NT2/D1 (cell line): ENCODE measurements around the gene PHRF1.

Source experiments
- DNase-seq: peaks from one replicate; pipeline ENCODE4 v3.0.0-alpha.2; 2011; ENCODE audit warnings: low read depth, low spot score
- H3K27me3 ChIP-seq: 2 replicates; pipeline ENCODE4 v1.6.0; 2011; ENCODE audit warnings: mild to moderate bottlenecking; ENCODE audit not compliant: insufficient read length, insufficient read depth
- H3K36me3 ChIP-seq: 2 replicates; pipeline ENCODE4 v1.6.1; 2011; ENCODE audit warnings: mild to moderate bottlenecking, low read length, mixed read lengths; ENCODE audit not compliant: insufficient read depth, insufficient read length
- H3K4me1 ChIP-seq: 2 replicates; pipeline ENCODE4 v1.5.1; 2011; ENCODE audit not compliant: insufficient read depth, insufficient read length
- H3K4me3 ChIP-seq: 2 replicates; pipeline ENCODE4 v1.5.1; 2011; ENCODE audit warnings: low read depth; ENCODE audit not compliant: insufficient read length
- H3K9ac ChIP-seq: 2 replicates; pipeline ENCODE4 v1.6.0; 2011; ENCODE audit warnings: low read depth; ENCODE audit not compliant: insufficient read length
- H3K9me3 ChIP-seq: 2 replicates; pipeline ENCODE4 v1.5.1; 2011; ENCODE audit warnings: mild to moderate bottlenecking, low read length; ENCODE audit not compliant: insufficient read depth
- SUZ12 ChIP-seq: IDR thresholded peaks from 2 replicates; pipeline ENCODE4 v1.6.1; 2011; ENCODE audit not compliant: insufficient read length, insufficient read depth; ENCODE audit errors: extremely low read depth
- YY1 ChIP-seq: IDR thresholded peaks from 2 replicates; pipeline ENCODE4 v1.6.1; 2011; ENCODE audit not compliant: insufficient read length, insufficient read depth
- ZNF274 ChIP-seq: IDR thresholded peaks from 2 replicates; pipeline ENCODE4 v1.6.1; 2011; ENCODE audit warnings: mild to moderate bottlenecking, low read depth, low read length

PHRF1 gene

DNA sequence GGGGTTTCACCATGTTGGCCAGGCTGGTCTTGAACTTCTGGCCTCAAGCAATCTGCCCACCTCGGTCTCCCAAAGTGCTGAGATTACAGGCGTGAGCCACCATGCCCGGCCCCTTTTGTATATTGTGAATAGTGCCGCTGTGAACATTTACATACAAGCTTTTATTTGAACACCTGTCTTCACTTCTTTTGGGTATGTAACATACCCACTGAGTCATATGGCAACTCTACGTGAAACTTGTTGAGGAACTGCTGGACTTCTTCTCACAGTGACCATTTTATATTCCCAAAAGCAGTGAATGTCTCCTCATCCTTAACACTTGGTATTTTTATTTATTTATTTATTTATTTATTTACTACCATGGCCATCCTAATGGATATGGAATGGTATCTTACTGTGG is 54.6 kb downstream of the PHRF1 start:
- H3K36me3 ChIP-seq: peaks cover 21% of the 10 kb centered on the region
- H3K4me3 ChIP-seq: no peak overlapping the region
- no peak for DNase-seq
- H3K4me1 ChIP-seq: peaks cover 2% of the 10 kb centered on the region
- no peak for TF ChIP-seq YY1
- TF ChIP-seq SUZ12: no peak
- no peak for TF ChIP-seq ZNF274
- no peaks in the 10 kb centered on the region for H3K27me3 ChIP-seq
- H3K9me3 ChIP-seq: no peaks in the 10 kb centered on the region
- no peak overlapping the region for H3K9ac ChIP-seq

DNA sequence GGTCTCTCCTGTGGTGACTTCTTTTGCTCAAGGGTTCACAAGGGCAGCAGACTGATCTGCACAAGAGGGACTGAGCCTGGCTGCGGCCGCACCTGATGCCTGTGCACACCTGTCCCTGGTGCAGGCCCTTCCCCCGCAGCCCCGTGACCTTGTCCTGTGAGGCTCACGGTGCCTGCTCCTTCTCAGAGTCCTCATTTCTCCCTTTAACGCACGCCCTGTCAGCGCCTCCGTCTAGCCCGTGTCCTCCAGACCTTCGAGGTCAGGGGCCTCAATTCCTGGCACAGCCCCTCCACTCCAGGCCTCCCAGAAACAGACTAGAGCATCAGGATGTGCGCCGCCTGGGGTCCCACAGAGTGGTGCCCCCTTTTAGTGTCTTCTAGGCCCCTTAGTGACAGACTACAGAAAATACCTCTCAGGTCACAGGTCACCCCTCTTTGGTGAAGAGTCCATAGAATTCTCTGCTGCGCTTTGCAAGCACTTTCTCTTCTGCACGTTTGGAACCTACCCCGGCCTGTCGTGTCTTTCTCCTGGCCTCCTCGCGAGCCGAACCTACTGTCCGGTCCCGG is 59.8 kb downstream of the PHRF1 start:
- Histone ChIP-seq H3K36me3 (peaks cover 30% of the 10 kb centered on the region), H3K9ac (no peak overlapping the region), H3K9me3 (no peaks in the 10 kb centered on the region), H3K4me3 (no peak overlapping the region), H3K27me3 (no peaks in the 10 kb centered on the region), H3K4me1 (peaks cover 31% of the 10 kb centered on the region)
- DNase-seq: no peak
- TF ChIP-seq SUZ12 (no peak), YY1 (no peak), ZNF274 (no peak)

DNA sequence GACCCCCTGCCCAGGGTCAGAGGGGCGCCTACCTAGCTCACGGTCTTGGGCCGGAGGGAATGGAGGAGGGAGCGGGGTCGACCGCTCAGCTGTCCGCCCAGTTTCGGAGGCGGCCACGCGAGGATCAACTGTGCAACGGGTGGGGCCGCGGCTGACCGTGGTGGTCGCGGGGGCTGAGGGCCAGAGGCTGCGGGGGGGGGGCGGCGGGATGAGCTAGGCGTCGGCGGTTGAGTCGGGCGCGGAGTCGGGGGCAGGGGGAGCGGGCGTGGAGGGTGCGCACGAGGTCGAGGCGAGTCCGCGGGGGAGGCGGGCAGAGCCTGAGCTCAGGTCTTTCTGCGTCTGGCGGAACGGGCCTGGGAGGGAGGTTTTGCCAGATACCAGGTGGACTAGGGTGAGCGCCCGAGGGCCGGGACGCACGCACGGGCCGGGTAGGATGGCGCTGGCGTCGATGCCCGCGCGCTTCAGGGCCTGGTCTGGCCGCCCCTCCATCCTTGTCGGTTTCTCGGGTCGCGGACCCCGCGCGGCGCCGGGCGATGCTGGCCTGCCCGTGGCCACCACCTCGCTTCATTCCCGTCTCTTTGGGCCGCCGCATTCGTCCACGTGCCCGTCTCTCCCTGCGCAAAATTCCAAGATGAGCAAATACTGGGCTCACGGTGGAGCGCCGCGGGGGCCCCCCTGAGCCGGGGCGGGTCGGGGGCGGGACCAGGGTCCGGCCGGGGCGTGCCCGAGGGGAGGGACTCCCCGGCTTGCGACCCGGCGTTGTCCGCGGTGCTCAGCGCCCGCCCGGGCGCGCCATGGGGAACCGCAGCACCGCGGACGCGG is 60.5 kb downstream of the PHRF1 start, which contains the start of gene DRD4:
Gene DRD4, plus strand, starts transcription at position 759 of the 822 bp plus-strand sequence. Its CDS starts 36 bp downstream, at position 795.
- Histone ChIP-seq H3K27me3 (no peaks in the 10 kb centered on the region), H3K9me3 (no peaks in the 10 kb centered on the region), H3K36me3 (peaks cover 37% of the 10 kb centered on the region), H3K4me1 (peaks cover 33% of the 10 kb centered on the region), H3K4me3 (no peak within 1 kb of the TSS), H3K9ac (peak within 1 kb of the TSS; percentile 32)
- DNase-seq: no peak
- TF ChIP-seq ZNF274 (no peak), SUZ12 (no peak), YY1 (no peak)

DNA sequence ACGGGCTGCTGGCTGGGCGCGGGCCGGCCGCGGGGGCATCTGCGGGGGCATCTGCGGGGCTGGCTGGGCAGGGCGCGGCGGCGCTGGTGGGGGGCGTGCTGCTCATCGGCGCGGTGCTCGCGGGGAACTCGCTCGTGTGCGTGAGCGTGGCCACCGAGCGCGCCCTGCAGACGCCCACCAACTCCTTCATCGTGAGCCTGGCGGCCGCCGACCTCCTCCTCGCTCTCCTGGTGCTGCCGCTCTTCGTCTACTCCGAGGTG is 61.0 kb downstream of the PHRF1 start:
- Histone ChIP-seq H3K4me1 (peaks cover 38% of the 10 kb centered on the region), H3K4me3 (no peak overlapping the region), H3K9ac (no peak overlapping the region), H3K36me3 (peaks cover 41% of the 10 kb centered on the region), H3K9me3 (no peaks in the 10 kb centered on the region), H3K27me3 (no peaks in the 10 kb centered on the region)
- DNase-seq: no peak
- TF ChIP-seq YY1: no peak
- TF ChIP-seq SUZ12: no peak
- no peak for TF ChIP-seq ZNF274

DNA sequence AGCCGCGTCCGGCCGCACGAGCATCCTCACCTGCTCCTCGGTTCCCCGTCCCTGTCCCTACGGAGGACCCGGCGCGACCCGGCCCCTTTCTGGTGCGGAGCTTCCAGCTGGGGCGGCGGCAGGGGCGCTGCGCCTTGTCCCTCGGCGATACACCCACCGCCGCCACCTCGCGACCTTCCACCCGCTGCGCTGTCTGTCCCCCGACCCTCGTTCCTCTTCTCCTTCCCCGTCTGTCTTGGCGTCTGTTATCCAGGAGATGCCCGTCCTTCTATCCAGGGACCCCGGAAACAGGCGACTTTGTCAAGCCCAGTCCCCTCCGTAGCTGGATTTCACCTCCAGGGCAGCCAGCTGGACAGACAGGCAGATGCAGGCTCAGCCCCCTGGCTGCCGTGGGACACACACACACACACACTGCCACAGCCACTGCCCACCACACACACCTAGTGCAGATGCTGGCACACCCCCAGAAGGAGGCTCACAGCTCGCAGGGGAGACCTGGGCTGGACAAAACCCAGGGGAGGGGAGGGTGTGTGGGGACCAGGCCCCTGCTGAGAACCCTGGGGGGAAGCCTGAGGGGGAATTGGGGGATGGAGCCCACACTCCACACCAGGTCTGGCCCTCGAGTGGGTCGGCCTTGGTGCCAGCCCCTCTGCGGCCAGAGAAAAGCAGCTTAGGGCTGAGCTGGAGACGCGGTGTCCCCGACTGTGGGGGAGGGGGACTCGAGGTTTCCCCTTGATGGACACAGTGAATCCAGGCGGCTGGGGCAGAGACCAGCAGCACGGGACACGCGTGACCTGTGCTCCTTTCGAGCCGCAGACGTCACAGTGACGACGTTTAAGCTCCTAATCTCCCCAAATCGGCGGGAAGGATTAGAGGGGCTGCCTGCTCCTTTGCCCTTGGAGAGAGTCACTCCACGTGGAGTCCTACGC is 61.6 kb downstream of the PHRF1 start:
- TF ChIP-seq YY1 (no peak), ZNF274 (no peak), SUZ12 (no peak)
- no peak for DNase-seq
- Histone ChIP-seq H3K36me3 (peaks cover 44% of the 10 kb centered on the region), H3K9me3 (no peaks in the 10 kb centered on the region), H3K27me3 (no peaks in the 10 kb centered on the region), H3K4me1 (peaks cover 40% of the 10 kb centered on the region), H3K4me3 (no peak overlapping the region), H3K9ac (peak overlapping the region; percentile 32)

DNA sequence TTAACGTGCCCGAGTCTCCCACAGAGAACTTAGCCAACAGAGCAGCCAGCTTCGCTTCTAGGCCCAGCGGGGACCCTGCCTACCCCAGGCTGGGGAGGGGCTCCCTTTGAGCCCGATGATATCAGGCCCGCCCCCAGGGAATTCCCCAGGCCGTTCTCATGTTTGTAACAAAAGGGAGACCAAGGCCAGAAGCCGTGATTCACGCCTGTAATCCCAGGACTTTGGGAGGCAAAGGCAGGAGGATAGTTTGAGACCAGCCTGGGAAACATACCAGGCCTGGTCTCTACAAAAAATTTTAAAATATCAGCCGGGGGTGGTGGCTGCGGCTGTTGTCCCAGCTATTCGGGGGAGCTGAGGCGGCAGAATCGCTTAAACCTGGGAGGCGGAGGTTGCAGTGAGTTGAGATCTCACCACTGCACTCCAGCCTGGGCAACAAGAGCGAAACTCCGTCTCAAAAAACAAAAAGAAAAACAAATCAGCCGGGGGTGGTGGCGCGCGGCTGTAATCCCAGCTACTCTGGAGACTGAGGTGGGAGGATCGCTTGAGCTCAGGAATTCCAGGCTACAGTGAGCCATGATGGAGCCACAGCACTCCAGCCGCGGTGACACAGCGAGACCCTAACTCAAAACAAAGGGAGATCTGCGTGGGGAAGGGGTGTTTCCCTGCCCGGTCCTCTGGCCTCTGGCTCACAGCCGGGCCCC is 62.5 kb downstream of the PHRF1 start:
- Histone ChIP-seq H3K27me3 (no peaks in the 10 kb centered on the region), H3K9me3 (no peaks in the 10 kb centered on the region), H3K4me1 (peaks cover 40% of the 10 kb centered on the region), H3K9ac (peak overlapping the region; percentile 70), H3K4me3 (no peak overlapping the region), H3K36me3 (peaks cover 51% of the 10 kb centered on the region)
- TF ChIP-seq SUZ12: no peak
- no peak for TF ChIP-seq ZNF274
- TF ChIP-seq YY1: no peak
- DNase-seq: no peak

DNA sequence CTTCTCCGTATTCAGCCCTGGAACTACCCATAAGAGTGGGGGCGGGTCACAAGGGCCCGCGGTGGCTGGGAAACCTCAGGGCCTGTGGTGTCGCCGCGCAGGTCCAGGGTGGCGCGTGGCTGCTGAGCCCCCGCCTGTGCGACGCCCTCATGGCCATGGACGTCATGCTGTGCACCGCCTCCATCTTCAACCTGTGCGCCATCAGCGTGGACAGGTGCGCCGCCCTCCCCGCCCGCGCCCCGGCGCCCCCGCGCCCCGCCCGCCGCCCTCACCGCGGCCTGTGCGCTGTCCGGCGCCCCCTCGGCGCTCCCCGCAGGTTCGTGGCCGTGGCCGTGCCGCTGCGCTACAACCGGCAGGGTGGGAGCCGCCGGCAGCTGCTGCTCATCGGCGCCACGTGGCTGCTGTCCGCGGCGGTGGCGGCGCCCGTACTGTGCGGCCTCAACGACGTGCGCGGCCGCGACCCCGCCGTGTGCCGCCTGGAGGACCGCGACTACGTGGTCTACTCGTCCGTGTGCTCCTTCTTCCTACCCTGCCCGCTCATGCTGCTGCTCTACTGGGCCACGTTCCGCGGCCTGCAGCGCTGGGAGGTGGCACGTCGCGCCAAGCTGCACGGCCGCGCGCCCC is 63.2 kb downstream of the PHRF1 start:
- Histone ChIP-seq H3K9ac (peak overlapping the region; percentile 70), H3K4me1 (peaks cover 40% of the 10 kb centered on the region), H3K36me3 (peaks cover 58% of the 10 kb centered on the region), H3K27me3 (no peaks in the 10 kb centered on the region), H3K9me3 (no peaks in the 10 kb centered on the region), H3K4me3 (no peak overlapping the region)
- TF ChIP-seq SUZ12: no peak
- no peak for TF ChIP-seq YY1
- TF ChIP-seq ZNF274: no peak
- no peak for DNase-seq
